ENCODE data around the gene TNNC1. TPM values are rescaled to one million over a fixed set of nuclear protein-coding genes. Genes with fewer than 3 reads are reported as not detected.

The TNNC1 gene
- total RNA-seq, 1 experiment from 2014 or later, result not detected

GRCh38 chr3:52494445-52494844, 40.6 kb upstream of the TNNC1 start:
- Histone ChIP-seq H4K20me1 (ENCODE audit: insufficient read depth, low read depth, low read length) (no peaks in the 10 kb centered on the region), H3K9ac (ENCODE audit: low read length) (no peak overlapping the region), H3K27me3 (ENCODE audit: low read length) (no peaks in the 10 kb centered on the region), H3K9me2 (replicated peaks; ENCODE audit: insufficient read depth, low read length) (no peaks in the 10 kb centered on the region), H3K27ac (ENCODE audit: low read length) (no peak overlapping the region), H3K4me2 (ENCODE audit: low read depth, low read length, poor library complexity, severe bottlenecking) (no peak overlapping the region), H2AFZ (ENCODE audit: low read length) (no peak overlapping the region), H3K36me3 (ENCODE audit: insufficient read depth, low read length) (0 out of 2 replicates have a peak, but pooled peaks cover 2% of the 10 kb centered on the region), H3K9me3 (ENCODE audit: low read length) (no peaks in the 10 kb centered on the region), H3K4me1 (ENCODE audit: low read length) (no peaks in the 10 kb centered on the region), H3K79me2 (ENCODE audit: low read length) (no peaks in the 10 kb centered on the region), H3K4me3 (ENCODE audit: low read length) (no peak overlapping the region)
- DNase-seq, result no peak

DNA sequence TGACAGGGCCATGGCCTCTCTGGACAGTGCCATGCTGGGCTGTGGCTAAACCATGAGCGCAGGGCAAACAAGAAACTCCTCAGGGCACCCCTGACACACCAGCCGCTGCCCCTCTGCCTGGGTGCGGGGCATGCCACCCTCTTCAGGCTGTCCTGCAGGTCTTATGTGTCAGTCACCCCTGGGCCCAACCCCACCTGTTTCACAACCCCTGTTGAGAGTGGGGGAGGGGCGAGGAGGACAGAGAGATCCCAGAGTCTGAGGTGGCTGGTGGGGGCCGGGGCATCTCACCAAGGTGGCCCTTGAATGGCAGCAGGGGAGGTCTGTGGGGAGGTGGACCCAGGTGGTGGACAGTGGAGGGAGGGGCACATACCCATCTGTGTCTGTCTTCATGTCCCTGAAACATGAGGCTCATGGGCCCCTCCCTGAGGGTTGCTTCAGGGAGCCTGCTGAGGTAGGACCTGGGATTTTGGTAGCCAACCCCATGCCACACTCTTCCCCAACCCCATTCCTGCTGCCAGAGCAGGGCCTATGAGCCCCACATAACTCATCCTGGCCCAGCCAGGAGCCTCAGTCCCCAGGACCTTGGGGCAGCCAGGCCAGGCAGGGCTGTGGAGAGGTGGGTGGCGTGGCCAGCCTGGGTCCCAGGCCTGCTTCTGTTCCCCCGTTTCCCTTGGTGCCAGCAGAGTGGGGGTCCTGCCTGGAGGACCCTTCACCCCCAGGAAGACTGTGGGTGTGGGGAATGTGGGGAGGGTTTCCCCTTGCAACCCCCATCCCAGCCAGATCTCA, 39.6 kb upstream of the TNNC1 start:
- H3K4me3 ChIP-seq (ENCODE audit: low read length), result no peak overlapping the region

GRCh38 chr3:52492059-52492458, 38.2 kb upstream of the TNNC1 start:
- H3K36me3 ChIP-seq (ENCODE audit: insufficient read depth, low read length), result 0 out of 2 replicates have a peak, but pooled peaks cover 2% of the 10 kb centered on the region
- DNase-seq, result no peak

More for the DNA sequence above, 39.6 kb upstream of the TNNC1 start:
- no peak overlapping the region for H3K9ac ChIP-seq (ENCODE audit: low read length)
- H4K20me1 ChIP-seq (ENCODE audit: insufficient read depth, low read depth, low read length), result no peaks in the 10 kb centered on the region
- 0 out of 2 replicates have a peak, but pooled peaks cover 2% of the 10 kb centered on the region for H3K36me3 ChIP-seq (ENCODE audit: insufficient read depth, low read length)
- no peaks in the 10 kb centered on the region for H3K27me3 ChIP-seq (ENCODE audit: low read length)
- no peaks in the 10 kb centered on the region for H3K9me2 ChIP-seq (replicated peaks; ENCODE audit: insufficient read depth, low read length)
- no peak for DNase-seq
- no peak overlapping the region for H3K4me2 ChIP-seq (ENCODE audit: low read depth, low read length, poor library complexity, severe bottlenecking)
- no peak overlapping the region for H2AFZ ChIP-seq (ENCODE audit: low read length)
- no peaks in the 10 kb centered on the region for H3K79me2 ChIP-seq (ENCODE audit: low read length)
- no peak overlapping the region for H3K27ac ChIP-seq (ENCODE audit: low read length)
- H3K9me3 ChIP-seq (ENCODE audit: low read length), result no peaks in the 10 kb centered on the region
- H3K4me1 ChIP-seq (ENCODE audit: low read length), result no peaks in the 10 kb centered on the region

DNA sequence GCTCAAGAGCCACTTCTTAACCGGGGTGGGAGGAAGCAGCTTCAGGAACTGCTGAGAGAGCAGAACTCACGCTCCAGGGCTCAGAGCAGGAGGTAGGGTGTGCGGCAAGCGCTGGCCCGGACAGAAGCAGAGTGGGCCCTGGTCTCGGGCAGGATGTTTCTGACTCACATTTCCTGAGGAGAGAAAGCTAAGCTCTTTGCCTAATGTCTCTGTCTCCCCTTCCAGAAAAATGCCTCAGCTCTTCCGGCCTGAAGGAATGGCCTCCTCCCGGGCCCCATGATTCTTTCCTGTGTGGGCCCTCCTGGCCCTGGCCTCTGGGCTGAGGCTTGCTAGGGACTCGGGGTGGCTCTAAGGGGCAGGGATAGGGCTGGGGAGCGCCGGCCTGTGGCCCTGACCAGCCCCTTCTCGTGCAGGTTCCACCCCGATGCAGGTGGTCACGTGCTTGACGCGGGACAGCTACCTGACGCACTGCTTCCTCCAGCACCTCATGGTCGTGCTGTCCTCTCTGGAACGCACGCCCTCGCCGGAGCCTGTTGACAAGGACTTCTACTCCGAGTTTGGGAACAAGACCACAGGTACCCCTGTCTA, 37.2 kb upstream of the TNNC1 start:
- no peak overlapping the region for H3K4me3 ChIP-seq (ENCODE audit: low read length)
- no peak overlapping the region for H2AFZ ChIP-seq (ENCODE audit: low read length)
- no peak overlapping the region for H3K9ac ChIP-seq (ENCODE audit: low read length)
- H3K9me3 ChIP-seq (ENCODE audit: low read length), result no peaks in the 10 kb centered on the region
- no peak for DNase-seq
- H3K4me1 ChIP-seq (ENCODE audit: low read length), result no peaks in the 10 kb centered on the region
- H4K20me1 ChIP-seq (ENCODE audit: insufficient read depth, low read depth, low read length), result no peaks in the 10 kb centered on the region
- no peaks in the 10 kb centered on the region for H3K27me3 ChIP-seq (ENCODE audit: low read length)
- H3K79me2 ChIP-seq (ENCODE audit: low read length), result no peaks in the 10 kb centered on the region
- H3K9me2 ChIP-seq (replicated peaks; ENCODE audit: insufficient read depth, low read length), result no peaks in the 10 kb centered on the region
- no peak overlapping the region for H3K4me2 ChIP-seq (ENCODE audit: low read depth, low read length, poor library complexity, severe bottlenecking)
- H3K27ac ChIP-seq (ENCODE audit: low read length), result no peak overlapping the region
- H3K36me3 ChIP-seq (ENCODE audit: insufficient read depth, low read length), result 0 out of 2 replicates have a peak, but pooled peaks cover 2% of the 10 kb centered on the region

More at GRCh38 chr3:52492059-52492458, 38.2 kb upstream of the TNNC1 start:
- Histone ChIP-seq H3K9me2 (replicated peaks; ENCODE audit: insufficient read depth, low read length) (no peaks in the 10 kb centered on the region), H3K9me3 (ENCODE audit: low read length) (no peaks in the 10 kb centered on the region), H3K4me1 (ENCODE audit: low read length) (no peaks in the 10 kb centered on the region), H3K79me2 (ENCODE audit: low read length) (no peaks in the 10 kb centered on the region), H2AFZ (ENCODE audit: low read length) (no peak overlapping the region), H4K20me1 (ENCODE audit: insufficient read depth, low read depth, low read length) (no peaks in the 10 kb centered on the region), H3K4me2 (ENCODE audit: low read depth, low read length, poor library complexity, severe bottlenecking) (no peak overlapping the region), H3K27ac (ENCODE audit: low read length) (no peak overlapping the region), H3K4me3 (ENCODE audit: low read length) (no peak overlapping the region), H3K9ac (ENCODE audit: low read length) (no peak overlapping the region), H3K27me3 (ENCODE audit: low read length) (no peaks in the 10 kb centered on the region)

- Histone ChIP-seq H2AFZ (ENCODE audit: low read length) (no peak overlapping the region), H3K27ac (ENCODE audit: low read length) (no peak overlapping the region), H3K9me3 (ENCODE audit: low read length) (no peaks in the 10 kb centered on the region), H3K36me3 (ENCODE audit: insufficient read depth, low read length) (0 out of 2 replicates have a peak, but pooled peaks cover 2% of the 10 kb centered on the region), H3K4me3 (ENCODE audit: low read length) (no peak overlapping the region), H4K20me1 (ENCODE audit: insufficient read depth, low read depth, low read length) (no peaks in the 10 kb centered on the region), H3K27me3 (ENCODE audit: low read length) (no peaks in the 10 kb centered on the region), H3K9ac (ENCODE audit: low read length) (no peak overlapping the region), H3K79me2 (ENCODE audit: low read length) (no peaks in the 10 kb centered on the region), H3K9me2 (replicated peaks; ENCODE audit: insufficient read depth, low read length) (no peaks in the 10 kb centered on the region), H3K4me1 (ENCODE audit: low read length) (no peaks in the 10 kb centered on the region), H3K4me2 (ENCODE audit: low read depth, low read length, poor library complexity, severe bottlenecking) (no peak overlapping the region)
- DNase-seq, result no peak
Measured at GRCh38 chr3:52490035-52490938, 36.4 kb upstream of the TNNC1 start.

DNA sequence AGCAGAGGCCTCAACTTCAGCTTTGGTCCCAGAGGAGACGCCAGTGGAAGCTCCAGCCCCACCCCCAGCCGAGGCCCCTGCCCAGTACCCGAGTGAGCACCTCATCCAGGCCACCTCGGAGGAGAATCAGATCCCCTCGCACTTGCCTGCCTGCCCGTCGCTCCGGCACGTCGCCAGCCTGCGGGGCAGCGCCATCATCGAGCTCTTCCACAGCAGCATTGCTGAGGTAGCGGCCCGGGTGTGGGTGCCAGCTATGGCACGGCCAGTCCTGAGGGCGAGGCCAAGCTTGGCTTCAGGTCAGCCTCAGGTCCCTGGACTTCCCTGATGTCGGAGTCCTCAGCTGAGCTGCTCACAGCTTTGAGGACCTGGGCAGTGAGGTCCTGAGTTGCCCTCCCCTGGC, 35.6 kb upstream of the TNNC1 start:
- H3K4me2 ChIP-seq (ENCODE audit: low read depth, low read length, poor library complexity, severe bottlenecking), result no peak overlapping the region
- no peak overlapping the region for H3K4me3 ChIP-seq (ENCODE audit: low read length)
- 0 out of 2 replicates have a peak, but pooled peaks cover 2% of the 10 kb centered on the region for H3K36me3 ChIP-seq (ENCODE audit: insufficient read depth, low read length)
- no peak overlapping the region for H2AFZ ChIP-seq (ENCODE audit: low read length)
- no peak overlapping the region for H3K9ac ChIP-seq (ENCODE audit: low read length)
- no peak overlapping the region for H3K27ac ChIP-seq (ENCODE audit: low read length)
- no peaks in the 10 kb centered on the region for H3K9me2 ChIP-seq (replicated peaks; ENCODE audit: insufficient read depth, low read length)
- H3K9me3 ChIP-seq (ENCODE audit: low read length), result no peaks in the 10 kb centered on the region
- H3K79me2 ChIP-seq (ENCODE audit: low read length), result no peaks in the 10 kb centered on the region
- H3K27me3 ChIP-seq (ENCODE audit: low read length), result no peaks in the 10 kb centered on the region
- no peaks in the 10 kb centered on the region for H3K4me1 ChIP-seq (ENCODE audit: low read length)
- H4K20me1 ChIP-seq (ENCODE audit: insufficient read depth, low read depth, low read length), result no peaks in the 10 kb centered on the region
- DNase-seq, result no peak

GRCh38 chr3:52488746-52489145, 34.9 kb upstream of the TNNC1 start:
- H3K4me1 ChIP-seq (ENCODE audit: low read length), result no peaks in the 10 kb centered on the region
- H2AFZ ChIP-seq (ENCODE audit: low read length), result no peak overlapping the region
- H3K9me3 ChIP-seq (ENCODE audit: low read length), result no peaks in the 10 kb centered on the region
- H3K4me3 ChIP-seq (ENCODE audit: low read length), result no peak overlapping the region
- no peaks in the 10 kb centered on the region for H3K79me2 ChIP-seq (ENCODE audit: low read length)
- no peak overlapping the region for H3K27ac ChIP-seq (ENCODE audit: low read length)
- no peak overlapping the region for H3K9ac ChIP-seq (ENCODE audit: low read length)
- H3K36me3 ChIP-seq (ENCODE audit: insufficient read depth, low read length), result 0 out of 2 replicates have a peak, but pooled peaks cover 2% of the 10 kb centered on the region
- H3K4me2 ChIP-seq (ENCODE audit: low read depth, low read length, poor library complexity, severe bottlenecking), result no peak overlapping the region
- H3K9me2 ChIP-seq (replicated peaks; ENCODE audit: insufficient read depth, low read length), result no peaks in the 10 kb centered on the region
- H3K27me3 ChIP-seq (ENCODE audit: low read length), result no peaks in the 10 kb centered on the region
- no peak for DNase-seq
- no peaks in the 10 kb centered on the region for H4K20me1 ChIP-seq (ENCODE audit: insufficient read depth, low read depth, low read length)

All from Karpas-422 (cell line).